ENCODE data around the gene TSSK6. TPM values are rescaled to one million over a fixed set of nuclear protein-coding genes. Genes with fewer than 3 reads are reported as not detected.

TSSK6 gene
- total RNA-seq, 2 donors from 2014 or later = 2.1 to 2.6 TPM

- Histone ChIP-seq H3K36me3 (replicated peaks in 1 of 2; ENCODE audit: insufficient read depth in 1 of 2, low read depth in 2 of 2) (no peaks in the 10 kb centered on the region), H3K27ac (no peak overlapping the region), H3K4me3 (no peak overlapping the region), H3K9me3 (no peaks in the 10 kb centered on the region), H3K4me1 (peaks cover 31% of the 10 kb centered on the region), H3K27me3 (peaks cover 0 to 30% of the 10 kb centered on the region in 2 donors)
- intact Hi-C loops (cut with DNase I) = loop anchor here (5.0 kb wide), 1 partner anchor 420 kb away; no protein-coding TSS in a partner anchor
- DNase-seq (peak in 1 of 4 donors; percentile 31), ATAC-seq (no peak)
- TF ChIP-seq, protein P1, sequence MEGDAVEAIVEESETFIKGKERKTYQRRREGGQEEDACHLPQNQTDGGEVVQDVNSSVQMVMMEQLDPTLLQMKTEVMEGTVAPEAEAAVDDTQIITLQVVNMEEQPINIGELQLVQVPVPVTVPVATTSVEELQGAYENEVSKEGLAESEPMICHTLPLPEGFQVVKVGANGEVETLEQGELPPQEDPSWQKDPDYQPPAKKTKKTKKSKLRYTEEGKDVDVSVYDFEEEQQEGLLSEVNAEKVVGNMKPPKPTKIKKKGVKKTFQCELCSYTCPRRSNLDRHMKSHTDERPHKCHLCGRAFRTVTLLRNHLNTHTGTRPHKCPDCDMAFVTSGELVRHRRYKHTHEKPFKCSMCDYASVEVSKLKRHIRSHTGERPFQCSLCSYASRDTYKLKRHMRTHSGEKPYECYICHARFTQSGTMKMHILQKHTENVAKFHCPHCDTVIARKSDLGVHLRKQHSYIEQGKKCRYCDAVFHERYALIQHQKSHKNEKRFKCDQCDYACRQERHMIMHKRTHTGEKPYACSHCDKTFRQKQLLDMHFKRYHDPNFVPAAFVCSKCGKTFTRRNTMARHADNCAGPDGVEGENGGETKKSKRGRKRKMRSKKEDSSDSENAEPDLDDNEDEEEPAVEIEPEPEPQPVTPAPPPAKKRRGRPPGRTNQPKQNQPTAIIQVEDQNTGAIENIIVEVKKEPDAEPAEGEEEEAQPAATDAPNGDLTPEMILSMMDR (IDR thresholded peaks at IDR 0.05) = no peak
- TF ChIP-seq POLR2A (IDR thresholded peaks at IDR 0.05) = no peak
- WGBS, 2 donors = 33 to 51% methylated on average over 17 to 56 of the region's 59 CpGs
These were observed 22.0 kb upstream of the TSSK6 start for GRCh38 chr19:19537075-19538048.

GRCh38 chr19:19535311-19536191 lies 20.2 kb upstream of the TSSK6 start:
- intact Hi-C loops (cut with DNase I) = loop anchor here (5.0 kb wide), 1 partner anchor 422 kb away; no protein-coding TSS in a partner anchor
- H3K27me3 ChIP-seq = peaks cover 0 to 18% of the 10 kb centered on the region in 2 donors
- 82 to 89% methylated on average over 5 to 26 of the region's 34 CpGs for WGBS, 2 donors
- TF ChIP-seq, protein P1 (IDR thresholded peaks at IDR 0.05) = no peak
- TF ChIP-seq POLR2A (IDR thresholded peaks at IDR 0.05) = no peak
- H3K9me3 ChIP-seq = no peaks in the 10 kb centered on the region
- peaks cover 29% of the 10 kb centered on the region for H3K4me1 ChIP-seq
- DNase-seq (no peak), ATAC-seq (no peak)
- H3K4me3 ChIP-seq = no peak overlapping the region
- H3K27ac ChIP-seq = no peak overlapping the region
- no peaks in the 10 kb centered on the region for H3K36me3 ChIP-seq (replicated peaks in 1 of 2; ENCODE audit: insufficient read depth in 1 of 2, low read depth in 2 of 2)

- ATAC-seq (no peak), DNase-seq (no peak)
- no peak overlapping the region for H3K27ac ChIP-seq
- H3K36me3 ChIP-seq (replicated peaks in 1 of 2; ENCODE audit: insufficient read depth in 1 of 2, low read depth in 2 of 2) = no peaks in the 10 kb centered on the region
- WGBS, 2 donors = 64 to 70% methylated on average over 16 to 27 of the region's 27 CpGs
- H3K27me3 ChIP-seq = peaks cover 0 to 18% of the 10 kb centered on the region in 2 donors
- H3K9me3 ChIP-seq = no peaks in the 10 kb centered on the region
- H3K4me3 ChIP-seq = no peak overlapping the region
- no peak for TF ChIP-seq POLR2A (IDR thresholded peaks at IDR 0.05)
- TF ChIP-seq, protein P1 (IDR thresholded peaks at IDR 0.05) = no peak
- intact Hi-C loops (cut with DNase I) = loop anchor here (5.0 kb wide), 1 partner anchor 423 kb away; no protein-coding TSS in a partner anchor
- peaks cover 24% of the 10 kb centered on the region for H3K4me1 ChIP-seq
These were observed 19.4 kb upstream of the TSSK6 start for GRCh38 chr19:19534556-19535265.

GRCh38 chr19:19533841-19534240 lies 18.5 kb upstream of the TSSK6 start:
- Histone ChIP-seq H3K9me3 (no peaks in the 10 kb centered on the region), H3K27me3 (peaks cover 0 to 15% of the 10 kb centered on the region in 2 donors), H3K4me1 (peaks cover 24% of the 10 kb centered on the region), H3K4me3 (no peak overlapping the region), H3K36me3 (replicated peaks in 1 of 2; ENCODE audit: insufficient read depth in 1 of 2, low read depth in 2 of 2) (no peaks in the 10 kb centered on the region), H3K27ac (no peak overlapping the region)
- WGBS, 2 donors = 78 to 85% methylated on average over 5 to 6 of the region's 6 CpGs
- ATAC-seq (no peak), DNase-seq (no peak)
- intact Hi-C loops (cut with DNase I) = no loop called here
- TF ChIP-seq, protein P1 (IDR thresholded peaks at IDR 0.05) = no peak
- no peak for TF ChIP-seq POLR2A (IDR thresholded peaks at IDR 0.05)

Data from body of pancreas (tissue), 4 donors.